ENCODE results near the gene CFAP141.

The CFAP141 gene

GRCh38 chr1:154170547-154171222 is 35.4 kb downstream of the CFAP141 start:
- DNase-seq: no peak

DNA sequence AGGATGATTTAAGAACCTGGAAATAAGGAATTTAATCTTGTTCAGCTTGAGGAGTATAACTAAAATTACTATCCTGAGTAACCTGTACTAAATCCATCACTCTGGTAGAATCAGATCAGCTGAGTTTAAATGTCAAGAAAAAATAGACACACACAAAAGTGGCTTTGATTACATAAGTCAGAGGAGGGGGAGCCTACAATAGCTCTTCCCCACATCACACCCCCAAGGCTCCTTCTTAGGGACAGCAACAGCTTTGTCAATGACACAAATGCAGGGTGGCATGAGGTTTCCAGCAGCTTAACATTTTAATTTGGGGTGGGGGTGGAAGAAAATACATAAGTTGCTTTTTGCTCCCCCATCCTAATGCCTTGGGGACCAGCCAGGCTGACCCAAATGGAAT is 38.7 kb downstream of the CFAP141 start:
- no peak for DNase-seq

DNA sequence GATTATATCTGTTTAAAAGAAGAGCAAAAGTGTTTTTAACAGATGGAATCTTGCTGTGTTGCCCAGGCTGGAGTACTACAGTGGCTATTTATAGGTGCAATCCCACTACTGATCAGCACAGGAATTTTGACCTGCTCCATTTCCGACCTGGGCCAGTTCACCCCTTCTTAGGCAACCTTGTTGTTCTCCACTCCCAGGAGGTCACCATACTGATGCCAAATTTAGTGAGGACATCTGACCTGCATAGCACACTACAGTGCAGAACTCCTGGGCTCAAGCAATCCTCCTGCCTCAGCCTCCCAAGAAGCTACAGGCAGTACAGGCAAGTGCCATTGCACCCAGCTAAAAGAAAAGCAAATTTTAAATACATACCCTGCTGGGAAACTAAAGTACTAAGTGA is 39.9 kb downstream of the CFAP141 start:
- no peak for DNase-seq

- DNase-seq: no peak
Observed at GRCh38 chr1:154159554-154159953, 46.6 kb downstream of the CFAP141 start.

GRCh38 chr1:154158307-154159125 is 47.6 kb downstream of the CFAP141 start:
- no peak for DNase-seq

GRCh38 chr1:154157520-154158306 is 48.4 kb downstream of the CFAP141 start:
- DNase-seq: peak; percentile 76

DNA sequence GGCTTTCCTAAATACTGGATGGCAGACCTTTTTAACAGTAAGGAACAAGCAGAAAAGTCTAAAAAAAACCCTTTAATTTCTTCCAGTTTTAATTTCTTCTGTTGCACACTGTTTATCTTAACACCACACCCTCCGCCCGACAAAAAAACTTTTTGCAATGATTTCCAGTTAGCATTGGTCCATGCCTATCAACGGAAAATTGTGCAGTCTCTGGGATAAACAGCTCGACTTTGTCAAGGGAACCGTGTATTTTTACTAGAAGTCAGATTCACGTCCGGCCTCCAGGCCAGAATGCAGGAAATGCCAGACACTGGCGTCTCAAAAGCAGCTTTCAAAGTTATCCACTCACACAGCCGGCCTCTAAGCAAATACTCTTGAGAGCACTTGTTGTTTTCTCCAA is 50.9 kb downstream of the CFAP141 start:
- peak; percentile 16 for DNase-seq

GRCh38 chr1:154154534-154155191 is 51.5 kb downstream of the CFAP141 start, which contains the start of gene NUP210L:
Gene NUP210L (minus strand): TSS chr1:154155073.
- no peak for DNase-seq

DNA sequence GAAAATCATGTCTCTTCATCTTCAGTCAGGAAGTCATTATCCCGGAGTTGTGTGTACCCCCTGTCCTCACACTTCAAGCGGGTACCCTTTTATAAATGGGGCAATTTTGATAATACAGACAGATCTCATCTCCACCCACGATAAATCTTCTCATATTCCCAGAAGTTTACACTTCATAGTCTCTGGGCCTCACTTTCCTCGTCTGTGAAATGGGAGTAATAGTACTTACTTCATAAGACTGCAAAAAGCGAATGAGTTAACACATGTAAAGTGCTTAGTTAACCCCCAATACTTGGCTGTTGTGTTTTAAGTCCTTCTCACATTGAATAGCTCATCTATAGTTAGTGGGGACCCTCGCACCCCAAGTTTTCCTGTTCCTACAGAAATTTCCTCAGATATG is 52.1 kb downstream of the CFAP141 start:
- no peak for DNase-seq

DNA sequence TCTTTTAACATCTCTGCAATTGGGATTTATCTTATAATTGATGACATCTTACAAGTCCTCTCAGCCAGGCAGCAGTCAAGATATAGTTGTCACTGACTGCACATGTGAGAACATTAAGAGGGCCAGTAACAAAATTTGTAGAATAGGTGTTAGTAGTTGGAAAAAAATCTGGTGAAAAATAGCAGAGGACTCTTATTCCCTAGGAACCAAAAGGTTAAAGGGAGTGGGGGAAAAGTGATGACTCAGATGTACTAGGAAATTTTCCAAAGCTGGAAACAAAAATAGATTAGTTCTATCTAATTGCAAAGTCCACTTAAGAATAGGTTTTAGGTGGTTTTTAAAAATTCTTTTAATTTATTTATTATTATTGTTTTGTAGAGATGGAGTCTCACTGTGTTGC is 54.8 kb downstream of the CFAP141 start:
- no peak for DNase-seq
